Body of pancreas (tissue), 4 donors: Measurements from ENCODE around the gene SCYGR8.

ENCODE experiments used
- POLR2A ChIP-seq, 3 donors: fragments of 450-650 bp; IDR thresholded peaks; one replicate each; pipeline ENCODE4 v1.6.1; 2016; ENCODE audit warnings: antibody characterized with exemption in 3 of 3, mild to moderate bottlenecking in 2 of 3
- TF ChIP-seq, protein P1 (sequence below), 7 experiments: fragments of 450-650 bp in 4 of 7; fragments of 200-600 bp in 3 of 7; sonication (generic) in 3 of 7; IDR thresholded peaks; one replicate each; pipeline ENCODE4 v1.5.1; 2016 to 2019; ENCODE audit warnings: antibody characterized with exemption in 7 of 7

DNA sequence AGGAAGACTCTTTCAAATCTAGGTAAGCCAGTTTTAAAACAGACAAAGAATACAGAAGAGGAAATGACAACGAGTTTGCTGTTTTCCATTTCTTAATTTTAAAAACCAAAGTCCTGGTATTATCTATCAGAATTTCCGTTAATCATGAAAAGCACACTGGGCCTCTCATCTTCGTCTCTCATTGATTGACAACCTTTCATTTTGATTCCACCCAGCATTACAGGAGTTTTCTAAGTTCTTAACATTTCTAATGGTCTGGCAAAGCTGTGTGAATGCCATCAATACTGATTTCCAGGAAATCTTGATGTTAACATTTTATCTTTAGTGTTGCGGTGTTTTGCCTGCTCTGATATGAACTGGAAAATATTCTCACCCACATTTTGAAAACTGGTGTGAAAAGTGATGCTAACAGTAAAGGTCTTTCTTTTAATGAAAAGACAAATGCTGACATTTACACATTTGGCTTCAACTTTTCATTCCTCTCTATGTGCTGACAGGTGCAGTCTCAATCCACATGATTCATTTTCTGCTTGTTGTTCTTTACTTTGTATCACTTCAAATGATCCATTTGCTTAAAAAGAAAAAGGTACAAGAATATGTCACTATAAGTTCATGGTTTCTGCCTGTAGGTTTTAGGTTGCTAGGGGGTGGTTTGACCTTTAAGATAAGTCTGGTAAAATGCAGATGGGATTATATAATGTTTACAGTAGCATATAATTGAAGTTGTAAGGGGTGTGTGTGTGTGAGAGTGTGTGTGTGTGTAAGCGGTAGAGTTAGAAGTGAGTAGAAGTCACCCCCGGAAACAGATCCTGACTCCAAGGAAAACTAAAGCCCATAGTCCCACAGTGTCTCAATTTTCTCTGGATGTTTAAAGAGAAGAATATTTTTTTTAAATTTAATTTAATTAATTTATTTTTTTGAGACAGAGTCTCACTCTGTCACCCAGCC, 29.5 kb downstream of the SCYGR8 start:
- TF ChIP-seq, protein P1, sequence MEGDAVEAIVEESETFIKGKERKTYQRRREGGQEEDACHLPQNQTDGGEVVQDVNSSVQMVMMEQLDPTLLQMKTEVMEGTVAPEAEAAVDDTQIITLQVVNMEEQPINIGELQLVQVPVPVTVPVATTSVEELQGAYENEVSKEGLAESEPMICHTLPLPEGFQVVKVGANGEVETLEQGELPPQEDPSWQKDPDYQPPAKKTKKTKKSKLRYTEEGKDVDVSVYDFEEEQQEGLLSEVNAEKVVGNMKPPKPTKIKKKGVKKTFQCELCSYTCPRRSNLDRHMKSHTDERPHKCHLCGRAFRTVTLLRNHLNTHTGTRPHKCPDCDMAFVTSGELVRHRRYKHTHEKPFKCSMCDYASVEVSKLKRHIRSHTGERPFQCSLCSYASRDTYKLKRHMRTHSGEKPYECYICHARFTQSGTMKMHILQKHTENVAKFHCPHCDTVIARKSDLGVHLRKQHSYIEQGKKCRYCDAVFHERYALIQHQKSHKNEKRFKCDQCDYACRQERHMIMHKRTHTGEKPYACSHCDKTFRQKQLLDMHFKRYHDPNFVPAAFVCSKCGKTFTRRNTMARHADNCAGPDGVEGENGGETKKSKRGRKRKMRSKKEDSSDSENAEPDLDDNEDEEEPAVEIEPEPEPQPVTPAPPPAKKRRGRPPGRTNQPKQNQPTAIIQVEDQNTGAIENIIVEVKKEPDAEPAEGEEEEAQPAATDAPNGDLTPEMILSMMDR (IDR thresholded peaks at IDR 0.05) = no peak
- TF ChIP-seq POLR2A (IDR thresholded peaks at IDR 0.05) = no peak
